HAP-1 (cell line): ENCODE measurements around the gene SMU1.
A peak's percentile ranks its signal among the peaks of the same experiment; 100 is the strongest.
"Not testable (repeated sequence)": the region's sequence is repeated elsewhere in the genome, so short reads cannot be mapped to it uniquely, and the experiment has no call there.

ENCODE experiments used
- DNase-seq, 2 experiments: peaks; one replicate each; pipeline ENCODE4 v3.0.0-alpha.2; 2016 to 2020; ENCODE audit warnings: low spot score in 2 of 2
- H3K27me3 ChIP-seq: fragments of 250-450 bp; sonication (Bioruptor Pico); 2 replicates; pipeline ENCODE4 v1.5.1; 2020; ENCODE audit warnings: low read depth, mild to moderate bottlenecking, moderate library complexity
- H3K36me3 ChIP-seq: fragments of 250-450 bp; sonication (Bioruptor Pico); replicated peaks from 2 replicates; pipeline ENCODE4 v1.5.1; 2020; ENCODE audit warnings: mild to moderate bottlenecking
- H3K4me1 ChIP-seq: fragments of 250-450 bp; sonication (Bioruptor Pico); 2 replicates; pipeline ENCODE4 v1.5.1; 2020; ENCODE audit warnings: mild to moderate bottlenecking
- H3K4me3 ChIP-seq: fragments of 250-450 bp; sonication (Bioruptor Pico); 2 replicates; pipeline ENCODE4 v1.5.1; 2020; ENCODE audit warnings: mild to moderate bottlenecking, moderate library complexity
- H3K9me3 ChIP-seq: fragments of 250-450 bp; sonication (Bioruptor Pico); 2 replicates; pipeline ENCODE4 v1.5.1; 2020; ENCODE audit warnings: mild to moderate bottlenecking, moderate library complexity
- in situ Hi-C: fragments of 300-500 bp; cut with MboI; formaldehyde crosslinking; loops from 3 replicates; pipeline ENCODE4 v1.14.3; 2020; ENCODE audit warnings: low sequenced_read_pairs, inconsistent platforms, mixed read lengths

Gene SMU1

DNA sequence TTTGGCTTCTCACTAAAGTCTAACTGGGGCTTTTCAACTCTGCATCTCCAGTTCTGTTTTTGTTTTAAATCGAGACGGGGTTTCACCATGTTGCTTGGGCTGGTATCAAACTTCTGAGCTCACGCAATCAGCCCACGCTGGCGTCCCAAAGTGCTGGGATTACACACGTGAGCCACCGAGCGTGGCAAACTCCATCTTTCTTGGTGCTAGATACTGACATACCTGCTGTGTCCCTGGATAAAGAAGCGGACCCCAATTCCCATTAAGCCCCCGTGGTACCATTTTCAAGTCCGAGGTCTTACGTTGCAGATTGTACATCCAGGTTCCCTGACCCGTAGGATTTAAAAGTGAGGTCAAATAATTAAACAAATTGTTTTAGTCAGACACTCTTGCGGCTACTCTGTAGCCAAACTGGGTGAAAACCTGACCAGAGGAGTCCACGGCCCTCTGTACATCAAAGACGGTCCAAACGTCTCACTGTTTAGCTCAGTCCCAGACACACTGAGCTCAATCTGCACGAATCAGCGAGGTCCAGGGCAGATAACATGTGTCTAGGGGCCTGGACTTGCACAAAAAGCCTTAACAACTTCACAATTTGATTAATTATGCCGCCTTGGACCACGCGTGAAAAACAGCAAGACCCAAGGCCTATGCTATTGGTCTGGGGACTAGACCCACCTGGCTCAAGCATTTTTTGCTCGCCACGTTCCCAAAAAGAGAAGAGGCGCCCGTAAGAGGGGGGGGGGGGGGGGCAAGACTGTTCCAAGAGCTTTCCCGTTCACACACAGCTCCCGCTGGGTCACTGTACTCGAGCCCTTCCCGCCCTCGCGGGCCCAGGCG is 52.1 kb downstream of the SMU1 start:
- Histone ChIP-seq H3K27me3 (no peaks in the 10 kb centered on the region), H3K36me3 (peaks cover 41% of the 10 kb centered on the region), H3K4me1 (peaks cover 23% of the 10 kb centered on the region), H3K4me3 (peak overlapping the region; percentile 100), H3K9me3 (no peaks in the 10 kb centered on the region)
- in situ Hi-C loops, result no loop called here
- DNase-seq, result no peak

DNA sequence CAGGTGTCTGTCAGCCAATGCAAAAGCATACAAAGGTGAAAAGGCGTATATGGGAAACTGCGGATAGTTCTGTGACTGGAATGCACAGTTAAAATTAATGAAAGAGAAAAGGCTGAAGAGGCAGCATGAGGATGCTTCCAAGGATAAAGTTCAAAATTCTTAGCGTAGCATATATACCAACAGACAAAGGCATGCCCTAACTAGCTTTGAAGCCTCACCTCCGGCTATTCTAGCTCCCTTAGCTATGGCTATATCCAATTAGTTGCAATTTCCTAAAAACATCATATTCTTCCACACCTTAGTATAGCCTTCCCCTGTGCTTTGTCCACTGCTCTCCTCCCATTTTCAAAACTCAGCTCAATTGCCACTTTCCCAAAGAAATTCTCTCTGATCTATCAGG is 52.8 kb downstream of the SMU1 start:
- Histone ChIP-seq H3K4me3 (peak overlapping the region; percentile 100), H3K36me3 (peaks cover 38% of the 10 kb centered on the region)
- in situ Hi-C loops, result no loop called here

DNA sequence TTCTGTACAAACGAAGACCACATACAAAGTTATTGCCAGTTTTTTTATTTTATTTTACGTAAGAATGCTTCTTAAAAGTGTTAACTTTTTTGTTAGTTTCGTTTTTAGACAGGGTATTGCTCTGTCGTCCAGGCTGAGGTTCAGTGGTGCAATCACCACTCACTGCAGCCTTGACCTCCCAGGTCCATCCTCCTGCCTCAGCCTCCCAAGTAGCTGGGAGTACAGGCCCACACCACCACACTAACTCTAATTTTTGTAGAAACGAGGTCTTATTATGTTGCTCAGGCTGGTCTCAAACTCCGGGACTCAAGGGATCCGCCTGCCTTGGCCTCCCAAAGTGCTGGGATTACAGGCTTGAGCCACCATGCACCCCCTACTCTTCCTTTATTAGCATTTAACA is 53.7 kb downstream of the SMU1 start:
- in situ Hi-C loops, result no loop called here
- peaks cover 10% of the 10 kb centered on the region for H3K4me1 ChIP-seq
- H3K9me3 ChIP-seq, result no peaks in the 10 kb centered on the region
- DNase-seq, result no peak
- no peak overlapping the region for H3K4me3 ChIP-seq
- no peaks in the 10 kb centered on the region for H3K27me3 ChIP-seq
- H3K36me3 ChIP-seq, result peaks cover 32% of the 10 kb centered on the region

More for the DNA sequence above, 52.8 kb downstream of the SMU1 start:
- H3K27me3 ChIP-seq, result no peaks in the 10 kb centered on the region
- H3K9me3 ChIP-seq, result no peaks in the 10 kb centered on the region
- DNase-seq, result no peak
- H3K4me1 ChIP-seq, result peaks cover 16% of the 10 kb centered on the region

DNA sequence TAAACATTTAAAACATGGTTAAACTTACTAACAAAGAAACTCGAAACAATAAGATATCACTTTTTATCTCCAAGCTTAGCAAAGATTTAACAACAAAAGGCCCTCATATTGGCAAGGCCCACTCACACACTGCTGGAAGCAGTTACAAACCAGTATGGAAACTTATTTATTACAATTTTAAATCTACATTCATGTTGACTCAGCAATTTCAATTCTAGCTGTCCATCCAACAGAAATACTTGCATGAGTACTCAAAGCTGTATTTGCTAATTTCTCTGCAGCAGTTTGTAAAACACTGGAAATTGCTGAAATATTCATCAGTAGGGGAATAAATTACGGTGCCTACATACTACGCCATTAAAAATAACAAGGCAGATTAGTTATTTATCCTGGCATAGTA is 54.2 kb downstream of the SMU1 start:
- no peaks in the 10 kb centered on the region for H3K9me3 ChIP-seq
- no peaks in the 10 kb centered on the region for H3K27me3 ChIP-seq
- peaks cover 27% of the 10 kb centered on the region for H3K36me3 ChIP-seq
- H3K4me1 ChIP-seq, result peaks cover 10% of the 10 kb centered on the region
- DNase-seq, result no peak
- in situ Hi-C loops, result no loop called here
- no peak overlapping the region for H3K4me3 ChIP-seq

DNA sequence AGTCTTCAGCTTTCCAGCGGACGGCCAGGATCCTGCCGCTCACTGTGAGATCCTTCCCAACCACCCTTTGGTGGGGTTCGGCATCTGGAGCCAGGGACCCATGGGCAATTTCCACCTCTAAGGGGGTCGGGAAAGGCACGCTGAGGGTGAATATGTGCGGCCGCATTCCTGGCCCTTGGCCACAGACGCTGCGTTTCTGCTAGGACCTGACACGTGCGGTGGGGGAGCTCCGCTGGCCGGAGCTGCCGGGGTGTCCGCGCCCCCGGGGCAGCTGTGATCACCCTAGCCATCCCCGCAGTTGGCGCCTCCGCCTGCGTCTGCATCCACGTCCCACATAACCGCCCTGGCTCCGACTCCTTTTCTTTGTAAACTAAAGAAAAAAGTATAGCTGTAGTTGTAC is 56.7 kb downstream of the SMU1 start:
- in situ Hi-C loops, result no loop called here
- H3K36me3 ChIP-seq, result peaks cover 13% of the 10 kb centered on the region
- H3K4me3 ChIP-seq, result no peak overlapping the region

DNA sequence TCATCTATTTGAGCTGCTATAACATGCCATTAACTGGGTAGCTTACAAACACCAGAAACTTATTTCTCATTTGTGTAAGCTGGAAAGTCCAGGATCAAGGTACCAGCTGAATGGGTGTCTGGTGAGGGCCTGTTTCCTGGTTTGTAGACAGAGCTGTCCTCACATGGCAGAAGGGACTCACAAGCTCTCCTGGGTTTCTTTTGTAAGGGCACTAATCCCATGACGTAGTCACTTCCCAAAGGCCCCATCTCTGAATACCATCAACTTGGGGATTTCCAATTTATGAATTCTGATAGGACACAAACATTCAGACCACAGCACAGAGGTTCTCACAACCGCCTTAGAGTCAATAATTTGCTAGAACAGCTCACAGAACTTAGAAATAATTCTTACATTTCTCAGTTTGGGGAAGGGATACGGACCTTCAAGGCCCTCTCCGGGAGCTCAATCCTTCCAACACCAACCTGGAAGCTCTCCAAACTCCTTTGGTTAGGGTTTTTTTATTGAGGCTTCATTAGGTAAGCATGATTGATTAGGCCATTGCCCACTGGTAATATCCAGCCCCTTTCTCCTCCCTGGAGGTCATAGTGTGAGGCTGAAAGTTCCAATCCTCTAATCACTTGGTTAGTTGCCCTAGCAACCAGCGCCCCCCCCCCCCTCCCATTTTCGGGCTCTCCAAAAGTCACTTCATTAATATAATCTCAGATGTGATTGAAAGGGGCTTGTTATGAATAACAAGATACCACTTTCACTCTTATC is 59.0 kb downstream of the SMU1 start:
- peaks cover 13% of the 10 kb centered on the region for H3K36me3 ChIP-seq
- H3K9me3 ChIP-seq, result no peaks in the 10 kb centered on the region
- H3K4me3 ChIP-seq, result no peak overlapping the region
- in situ Hi-C loops, result no loop called here
- DNase-seq, result no peak
- peaks cover 2% of the 10 kb centered on the region for H3K4me1 ChIP-seq
- no peaks in the 10 kb centered on the region for H3K27me3 ChIP-seq

More for the DNA sequence above, 56.7 kb downstream of the SMU1 start:
- H3K9me3 ChIP-seq, result no peaks in the 10 kb centered on the region
- H3K27me3 ChIP-seq, result no peaks in the 10 kb centered on the region
- peaks cover 10% of the 10 kb centered on the region for H3K4me1 ChIP-seq
- DNase-seq, result no peak

DNA sequence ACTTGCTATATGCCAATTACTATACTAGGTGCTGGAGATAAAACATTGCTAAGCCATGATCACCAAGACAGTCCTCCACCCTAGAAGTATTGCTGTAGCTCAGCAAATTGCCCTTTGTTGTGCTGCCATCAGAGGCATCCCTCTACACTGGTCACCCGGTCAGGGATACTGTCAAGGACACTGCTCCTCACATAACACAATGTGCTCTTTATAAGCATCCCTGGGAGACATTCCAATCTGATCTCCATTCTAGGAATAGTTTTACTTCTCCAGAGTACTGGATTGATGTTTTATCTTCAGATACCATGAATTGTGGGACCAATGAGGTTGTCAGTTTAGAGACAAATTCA is 61.8 kb downstream of the SMU1 start:
- H3K4me1 ChIP-seq, result no peaks in the 10 kb centered on the region
- in situ Hi-C loops, result no loop called here
- H3K4me3 ChIP-seq, result no peak overlapping the region
- no peaks in the 10 kb centered on the region for H3K9me3 ChIP-seq
- no peaks in the 10 kb centered on the region for H3K27me3 ChIP-seq
- no peak for DNase-seq
- peaks cover 4% of the 10 kb centered on the region for H3K36me3 ChIP-seq

DNA sequence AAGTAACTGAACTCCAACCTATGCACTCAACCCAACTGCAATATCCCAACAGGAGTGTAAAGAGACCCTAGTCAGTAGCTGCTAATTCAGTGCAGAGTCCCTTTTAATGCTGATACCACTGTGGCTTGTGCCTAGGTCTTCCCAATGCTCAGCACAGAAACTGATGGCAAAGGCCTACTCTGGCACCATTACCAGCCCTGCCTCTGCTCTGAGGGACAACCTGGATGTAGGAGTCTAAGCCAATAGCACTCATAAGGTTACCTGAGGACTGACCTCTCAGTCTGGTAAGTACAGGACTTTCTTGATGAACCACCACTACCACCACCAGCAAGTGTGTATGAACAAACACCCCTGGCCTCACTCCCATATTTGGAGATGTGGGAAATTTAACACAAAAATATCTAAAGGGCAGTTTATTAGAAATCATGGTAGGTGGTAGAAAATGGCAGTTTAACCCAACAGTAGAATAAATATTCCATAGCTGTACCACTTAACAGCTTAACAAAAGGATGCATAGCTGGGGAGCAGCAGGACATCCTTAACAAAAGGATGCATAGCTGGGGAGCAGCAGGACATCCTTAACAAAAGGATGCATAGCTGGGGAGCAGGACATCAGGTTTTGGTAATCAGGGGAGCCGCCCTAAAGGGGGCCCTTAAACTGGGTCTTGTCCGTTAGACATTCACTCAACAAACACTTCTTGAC is 62.4 kb downstream of the SMU1 start:
- H3K9me3 ChIP-seq, result no peaks in the 10 kb centered on the region
- in situ Hi-C loops, result no loop called here
- no peak overlapping the region for H3K4me3 ChIP-seq
- H3K4me1 ChIP-seq, result no peaks in the 10 kb centered on the region
- no peak for DNase-seq
- H3K27me3 ChIP-seq, result no peaks in the 10 kb centered on the region
- peaks cover 4% of the 10 kb centered on the region for H3K36me3 ChIP-seq

DNA sequence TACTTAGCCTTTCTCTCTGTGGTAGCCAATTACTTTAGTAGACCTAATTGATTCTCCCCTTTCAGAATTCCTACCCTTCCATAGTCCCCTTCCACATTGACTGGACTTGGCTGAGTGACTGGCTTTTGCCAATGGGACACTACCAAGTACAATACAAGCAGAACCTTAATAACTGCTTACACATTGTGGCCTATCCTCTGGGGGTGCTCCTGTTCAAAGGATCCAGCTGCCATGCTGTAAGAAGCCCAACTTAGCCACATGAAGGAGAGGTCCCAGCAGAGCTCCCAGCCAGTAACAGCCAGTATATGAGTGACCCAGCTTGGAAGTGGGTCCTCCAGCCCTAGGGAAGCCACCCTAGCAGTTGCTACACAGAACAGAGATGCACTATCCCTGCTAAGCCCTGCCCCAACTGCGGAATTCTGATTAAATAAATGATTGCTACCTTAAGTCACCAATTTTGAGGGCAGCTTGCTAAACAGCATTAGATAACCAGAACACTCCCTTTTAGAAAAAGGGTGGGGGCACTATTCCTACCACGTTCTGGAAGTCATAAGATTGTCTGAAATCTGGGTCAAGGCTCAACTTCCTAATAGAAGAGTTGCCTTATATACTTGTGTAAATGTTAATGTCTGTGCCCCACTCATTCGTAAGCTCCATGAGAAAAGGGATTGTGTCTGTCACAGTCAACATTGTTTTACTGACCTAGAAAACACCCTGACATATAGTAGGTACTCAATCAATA is 64.0 kb downstream of the SMU1 start:
- Histone ChIP-seq H3K9me3 (no peaks in the 10 kb centered on the region), H3K36me3 (no peaks in the 10 kb centered on the region; the same call in 1 of the 2 replicates), H3K4me1 (no peaks in the 10 kb centered on the region), H3K4me3 (no peak overlapping the region), H3K27me3 (no peaks in the 10 kb centered on the region)
- no peak for DNase-seq
- in situ Hi-C loops, result no loop called here

DNA sequence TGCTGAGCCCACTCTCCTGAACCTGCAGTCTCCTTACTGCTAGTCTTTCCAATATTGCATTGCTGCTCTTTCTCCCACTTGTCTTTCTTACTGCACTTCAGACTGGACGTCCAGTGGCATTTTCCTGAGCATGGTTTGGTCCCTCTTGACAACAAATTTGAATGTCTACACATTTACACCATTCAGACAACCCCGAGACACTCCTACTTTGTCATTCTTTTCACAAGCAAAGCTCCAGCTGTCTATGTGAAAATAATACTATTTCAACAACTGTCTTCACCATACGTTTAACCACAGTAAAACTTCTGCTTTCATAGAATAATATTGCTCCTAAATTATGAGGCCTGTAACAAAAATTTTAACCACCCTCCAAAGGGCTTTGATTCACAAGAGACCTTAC is 64.6 kb downstream of the SMU1 start:
- Histone ChIP-seq H3K4me1 (no peaks in the 10 kb centered on the region), H3K27me3 (no peaks in the 10 kb centered on the region), H3K9me3 (no peaks in the 10 kb centered on the region), H3K36me3 (no peaks in the 10 kb centered on the region; the same call in 1 of the 2 replicates), H3K4me3 (no peak overlapping the region)
- no peak for DNase-seq
- in situ Hi-C loops, result no loop called here

DNA sequence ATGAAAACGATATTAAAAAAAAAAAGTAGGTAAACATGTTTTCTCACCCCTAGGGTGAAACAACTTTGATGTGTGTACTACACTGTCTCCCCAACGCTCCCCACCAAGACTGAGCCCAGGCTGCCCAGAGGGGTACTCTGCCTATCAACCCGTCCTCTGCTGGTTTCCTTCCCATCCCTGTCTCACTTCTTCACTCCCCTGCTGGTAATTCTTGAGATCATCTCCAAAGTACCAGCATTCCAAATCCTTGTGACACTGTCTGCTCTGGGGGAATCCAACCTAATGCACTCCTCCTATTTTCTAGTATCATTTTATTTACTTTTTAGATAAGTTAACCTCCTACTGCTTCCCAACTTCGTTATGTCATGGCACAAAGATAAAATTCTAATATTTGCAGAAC is 68.7 kb downstream of the SMU1 start:
- H3K4me1 ChIP-seq, result no peaks in the 10 kb centered on the region

DNA sequence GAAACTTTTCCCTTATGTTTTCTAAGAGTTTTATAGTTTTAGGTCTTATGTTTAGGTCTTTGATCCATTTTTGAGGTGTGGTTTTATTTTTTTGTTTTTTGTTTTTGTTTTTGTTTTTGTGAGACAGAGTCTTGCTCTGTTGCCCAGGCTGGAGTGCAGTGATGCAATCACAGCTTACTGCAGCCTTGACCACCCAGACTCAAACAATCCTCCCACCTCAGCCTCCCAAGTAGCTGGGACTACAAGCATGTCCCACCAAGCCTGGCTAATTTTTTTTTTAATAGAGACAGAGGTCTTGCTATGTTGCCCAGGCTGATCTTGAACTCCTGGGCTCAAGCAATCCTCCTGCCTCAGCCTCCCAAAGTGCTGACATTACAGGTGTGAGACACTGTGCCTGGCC is 71.1 kb downstream of the SMU1 start:
- DNase-seq, H3K4me1 ChIP-seq, in situ Hi-C loops, H3K4me3 ChIP-seq, H3K36me3 ChIP-seq, H3K9me3 ChIP-seq, H3K27me3 ChIP-seq: not testable (repeated sequence)

More for the DNA sequence above, 68.7 kb downstream of the SMU1 start:
- in situ Hi-C loops, result no loop called here
- Histone ChIP-seq H3K9me3 (no peaks in the 10 kb centered on the region), H3K27me3 (no peaks in the 10 kb centered on the region), H3K4me3 (no peak overlapping the region), H3K36me3 (no peaks in the 10 kb centered on the region)
- no peak for DNase-seq

DNA sequence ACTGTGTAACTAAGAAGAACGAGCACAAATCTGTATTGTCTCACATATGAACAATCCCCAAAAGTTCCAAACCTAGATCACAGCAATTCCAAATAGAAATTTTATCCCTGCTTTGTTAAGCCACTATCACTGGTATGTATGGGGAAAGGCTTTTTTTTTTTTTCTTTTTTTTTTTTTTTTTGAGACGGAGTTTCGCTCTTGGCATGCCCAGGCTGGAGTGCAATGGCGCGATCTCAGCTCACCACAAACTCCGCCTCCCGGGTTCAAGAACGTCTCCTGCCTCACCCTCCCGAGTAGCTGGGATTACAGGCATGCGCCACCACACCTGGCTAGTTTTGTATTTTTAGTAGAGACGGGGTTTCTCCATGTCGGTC is 75.8 kb downstream of the SMU1 start:
- Histone ChIP-seq H3K4me1 (peaks cover 11% of the 10 kb centered on the region), H3K36me3 (peaks cover 14% of the 10 kb centered on the region), H3K4me3 (peak overlapping the region; percentile 92)
- DNase-seq, H3K27me3 ChIP-seq, in situ Hi-C loops, H3K9me3 ChIP-seq: not testable (repeated sequence)
